Adrenal gland (tissue), 12 donors: Measurements from ENCODE around the gene CWC27. TPM values are rescaled to one million over a fixed set of nuclear protein-coding genes. Genes with fewer than 3 reads are reported as not detected.

Source experiments
- DNase-seq, 7 donors: peaks; one replicate each; pipeline ENCODE4 v3.0.0-alpha.2; 2019 to 2020
- H3K27ac ChIP-seq, 5 donors: fragments of 200-600 bp; sonication (generic) in 4 of 5; 1 replicate in 3 of 5; 2 replicates in 2 of 5; pipeline versions ENCODE4 v1.5.1 to v1.8.0; 2016 to 2020; ENCODE audit warnings: mild to moderate bottlenecking in 1 of 5
- H3K27me3 ChIP-seq: fragments of 200-600 bp; 2 replicates; pipeline ENCODE4 v1.8.0; 2021
- H3K36me3 ChIP-seq, 2 donors: fragments of 200-600 bp; replicated peaks in 1 of 2; 1 replicate in 1 of 2; 2 replicates in 1 of 2; pipeline versions ENCODE4 v1.5.1 to v1.8.0; 2018 to 2022
- H3K4me1 ChIP-seq, 2 donors: fragments of 200-600 bp; replicated peaks in 1 of 2; 1 replicate in 1 of 2; 2 replicates in 1 of 2; pipeline versions ENCODE4 v1.5.1 to v1.8.0; 2018 to 2021
- H3K4me3 ChIP-seq, 4 donors: fragments of 200-600 bp; sonication (generic) in 3 of 4; one replicate each; pipeline ENCODE4 v1.5.1; 2016 to 2018
- H3K9me3 ChIP-seq, 3 donors: fragments of 200-600 bp; sonication (generic) in 1 of 3; replicated peaks in 1 of 3; 1 replicate in 2 of 3; 2 replicates in 1 of 3; pipeline versions ENCODE4 v1.5.1 to v1.8.0; 2016 to 2021
- POLR2A ChIP-seq, 2 donors: fragments of 450-650 bp; IDR thresholded peaks; one replicate each; pipeline ENCODE4 v1.6.1; 2017; ENCODE audit warnings: antibody characterized with exemption in 2 of 2, mild to moderate bottlenecking in 2 of 2, moderate library complexity in 1 of 2
- WGBS, 4 donors: extraction: QIAGEN DNeasy Blood & Tissue Kit in 2 of 4; methylation state at CpG; one replicate each; pipeline versions ENCODE4 v1.1.5 to v1.1.7; 2013 to 2017; 5-methylcytosine and 5-hydroxymethylcytosine counted together
- intact Hi-C, 2 donors: fragments of 100-400 bp; cut with DNase I; formaldehyde crosslinking; loops; one replicate each; pipeline versions ENCODE4 v1.14.1 to v1.15.0; 2022 to 2023
- polyA plus RNA-seq, 3 donors: library from polyadenylated mRNA; stranded (reverse); fragments of 200-250 nt in 2 of 3; fragments of 350-450 nt in 1 of 3; fragmentation: Illumina TruSeq in 1 of 3; extraction: RNeasy Lipid Tissue Mini Kit (QIAGEN cat#74804) in 1 of 3; gene quantifications; one replicate each; pipeline ENCODE4 v1.2.3, GENCODE V29; 2013 to 2014
- total RNA-seq, 9 donors: library from RNA; depleted of rRNA in 4 of 9; stranded (reverse); fragments of >200 nt in 4 of 9; fragments of 120-200 nt in 1 of 9; fragmentation: NEBNext Ultra II Directional in 1 of 9; extraction: Animal tissue kit (Norgen Biotek cat#: 25700) in 1 of 9; gene quantifications; one replicate each; pipeline versions ENCODE4 v1.1.0 to v1.2.4, GENCODE V29; 2013 to 2023
- TF ChIP-seq, protein P1 (sequence below), 6 experiments: fragments of 450-650 bp in 4 of 6; fragments of 200-600 bp in 2 of 6; sonication (generic) in 1 of 6; IDR thresholded peaks; 1 replicate in 5 of 6; 2 replicates in 1 of 6; pipeline versions ENCODE4 v1.5.1 to v1.8.0; 2016 to 2021; ENCODE audit warnings: antibody characterized with exemption in 6 of 6, mild to moderate bottlenecking in 2 of 6, moderate library complexity in 1 of 6
- donor health status: healthy with polysubstance abuse.
- donor health status: Bipolar disorder and iron deficiency.
- donor health status: DM: yes; HTN: yes; CAD: no.
- donor health status: DM: no; HTN: no; CAD: no.
- donor health status: DM: no; HTN: no; CAD: no.
- donor health status: DM: yes; HTN: yes; CAD: no.

CWC27 gene
- total and polyA plus RNA-seq, 12 donors = 7.3 to 31.0 (median 15.6) TPM

- TF ChIP-seq, protein P1, sequence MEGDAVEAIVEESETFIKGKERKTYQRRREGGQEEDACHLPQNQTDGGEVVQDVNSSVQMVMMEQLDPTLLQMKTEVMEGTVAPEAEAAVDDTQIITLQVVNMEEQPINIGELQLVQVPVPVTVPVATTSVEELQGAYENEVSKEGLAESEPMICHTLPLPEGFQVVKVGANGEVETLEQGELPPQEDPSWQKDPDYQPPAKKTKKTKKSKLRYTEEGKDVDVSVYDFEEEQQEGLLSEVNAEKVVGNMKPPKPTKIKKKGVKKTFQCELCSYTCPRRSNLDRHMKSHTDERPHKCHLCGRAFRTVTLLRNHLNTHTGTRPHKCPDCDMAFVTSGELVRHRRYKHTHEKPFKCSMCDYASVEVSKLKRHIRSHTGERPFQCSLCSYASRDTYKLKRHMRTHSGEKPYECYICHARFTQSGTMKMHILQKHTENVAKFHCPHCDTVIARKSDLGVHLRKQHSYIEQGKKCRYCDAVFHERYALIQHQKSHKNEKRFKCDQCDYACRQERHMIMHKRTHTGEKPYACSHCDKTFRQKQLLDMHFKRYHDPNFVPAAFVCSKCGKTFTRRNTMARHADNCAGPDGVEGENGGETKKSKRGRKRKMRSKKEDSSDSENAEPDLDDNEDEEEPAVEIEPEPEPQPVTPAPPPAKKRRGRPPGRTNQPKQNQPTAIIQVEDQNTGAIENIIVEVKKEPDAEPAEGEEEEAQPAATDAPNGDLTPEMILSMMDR (IDR thresholded peaks at IDR 0.05) = no peak
- no peak for TF ChIP-seq POLR2A (IDR thresholded peaks at IDR 0.05)
- intact Hi-C loops = no loop called here
- 83 to 93% (median 91%) methylated on average over 2 of the region's 2 CpGs for WGBS, 4 donors
- H3K36me3 ChIP-seq = no peaks in the 10 kb centered on the region
- no peak overlapping the region for H3K4me3 ChIP-seq
- H3K9me3 ChIP-seq = no peaks in the 10 kb centered on the region
- no peaks in the 10 kb centered on the region for H3K27me3 ChIP-seq
- H3K27ac ChIP-seq = no peak overlapping the region
- H3K4me1 ChIP-seq = peaks cover 0 to 9% of the 10 kb centered on the region in 2 donors
- DNase-seq = no peak
These were observed 296.3 kb downstream of the CWC27 start for GRCh38 chr5:65065001-65065511.

DNA sequence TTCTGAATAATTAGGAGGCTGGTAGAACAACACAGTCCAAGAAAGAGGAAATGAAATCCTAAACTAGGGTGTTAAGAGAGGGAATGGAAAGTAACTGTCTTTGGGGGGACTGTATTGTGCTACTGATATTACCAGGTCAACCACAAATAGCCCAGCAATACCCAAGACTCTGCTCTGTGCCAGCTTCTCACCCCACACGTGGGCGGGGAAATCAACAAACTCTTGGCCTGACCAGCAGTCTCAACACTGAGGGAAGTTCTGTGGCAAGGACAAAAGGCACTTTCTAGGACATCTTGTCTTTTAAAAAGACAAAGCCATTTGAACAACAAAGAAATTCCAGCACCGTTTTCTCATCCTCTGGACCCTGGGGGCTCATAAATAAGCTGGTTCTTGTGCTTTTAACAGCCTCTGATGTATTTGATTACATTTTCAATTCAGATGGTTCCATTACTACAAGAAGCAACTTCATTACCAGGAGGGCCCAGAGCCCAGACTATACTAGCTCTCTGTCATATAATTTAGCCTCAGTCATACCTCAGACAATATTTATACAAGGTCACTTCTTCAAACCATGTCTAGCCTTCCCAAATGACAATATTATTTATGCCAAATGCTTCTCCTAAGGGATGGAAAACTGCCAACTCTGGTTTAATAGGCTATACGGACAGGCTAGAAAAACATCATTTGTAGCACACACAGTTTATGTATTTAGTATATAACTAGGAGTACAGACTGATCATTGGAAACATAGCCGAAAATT, 297.8 kb downstream of the CWC27 start:
- Histone ChIP-seq H3K4me1 (peaks cover 0 to 9% of the 10 kb centered on the region in 2 donors), H3K4me3 (no peak overlapping the region), H3K9me3 (no peaks in the 10 kb centered on the region), H3K36me3 (no peaks in the 10 kb centered on the region), H3K27me3 (no peaks in the 10 kb centered on the region), H3K27ac (no peak overlapping the region)
- WGBS, 4 donors = 37 to 45% (median 42%) methylated on average over 5 of the region's 5 CpGs
- no peak for DNase-seq
- TF ChIP-seq POLR2A (IDR thresholded peaks at IDR 0.05) = no peak
- TF ChIP-seq, protein P1 (IDR thresholded peaks at IDR 0.05) = no peak
- intact Hi-C loops = no loop called here

GRCh38 chr5:65067147-65067506, 298.4 kb downstream of the CWC27 start:
- Histone ChIP-seq H3K9me3 (no peaks in the 10 kb centered on the region), H3K4me1 (peaks cover 0 to 9% of the 10 kb centered on the region in 2 donors), H3K27me3 (no peaks in the 10 kb centered on the region), H3K27ac (no peak overlapping the region), H3K4me3 (no peak overlapping the region), H3K36me3 (no peaks in the 10 kb centered on the region)
- TF ChIP-seq, protein P1 (IDR thresholded peaks at IDR 0.05) = no peak
- TF ChIP-seq POLR2A (IDR thresholded peaks at IDR 0.05) = no peak
- 75 to 100% (median 93%) methylated on average over 1 of the region's 1 CpG for WGBS, 4 donors
- DNase-seq = no peak
- intact Hi-C loops = no loop called here

Other genes starting within 250 kb of the CWC27 start
- gene SHISAL2B, start 78.4 kb upstream of the CWC27 start, total RNA-seq = not detected
- gene SHISAL2B, start 78.4 kb upstream of the CWC27 start, polyA plus RNA-seq = under 1 TPM in 1 of 3 donors, not detected in 2; 0.10 TPM
- gene SREK1IP1, start 239 bp upstream of the CWC27 start, total RNA-seq = 10 to 100 TPM in 6 of 9 donors, 1 to 10 TPM in 3; 5.0 to 29.2 (median 14.7) TPM
- gene SREK1IP1, start 239 bp upstream of the CWC27 start, polyA plus RNA-seq = 10 to 100 TPM; 13.1 to 42.9 (median 36.8) TPM